ENCODE data around the gene ZNF746. TPM values are rescaled to one million over a fixed set of nuclear protein-coding genes. Genes with fewer than 3 reads are reported as not detected.

ZNF746 gene
- total and polyA plus RNA-seq, 2 donors: 10.5 to 11.8 TPM

DNA sequence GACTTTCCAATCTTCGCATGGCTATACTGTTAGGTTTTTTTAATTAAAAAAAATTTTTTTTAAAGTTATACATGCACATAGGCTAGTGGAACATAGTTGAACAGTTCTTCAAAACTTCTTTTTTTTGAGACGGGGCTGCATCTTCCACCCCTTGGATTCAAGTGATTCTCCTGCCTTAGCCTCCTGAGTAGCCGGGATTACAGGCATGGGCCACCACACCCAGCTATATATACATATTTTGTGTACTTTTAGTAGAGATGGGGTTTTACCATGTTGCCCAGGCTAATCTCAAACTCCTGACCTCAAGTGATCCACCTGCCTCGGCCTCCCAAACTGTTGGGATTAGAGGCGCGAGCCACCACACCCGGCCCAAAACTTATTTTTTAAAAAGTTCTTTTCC, 54.1 kb downstream of the ZNF746 start:
- DNase-seq (ENCODE audit: extremely low spot score): no peak
- Histone ChIP-seq H3K27ac (ENCODE audit: low read depth) (no peak overlapping the region), H3K36me3 (ENCODE audit: insufficient read depth) (no peaks in the 10 kb centered on the region), H3K4me1 (ENCODE audit: insufficient read depth) (no peaks in the 10 kb centered on the region), H3K4me3 (ENCODE audit: low read depth, low read length) (no peak overlapping the region)
- 95% methylated on average over 7 of the region's 7 CpGs for WGBS

DNA sequence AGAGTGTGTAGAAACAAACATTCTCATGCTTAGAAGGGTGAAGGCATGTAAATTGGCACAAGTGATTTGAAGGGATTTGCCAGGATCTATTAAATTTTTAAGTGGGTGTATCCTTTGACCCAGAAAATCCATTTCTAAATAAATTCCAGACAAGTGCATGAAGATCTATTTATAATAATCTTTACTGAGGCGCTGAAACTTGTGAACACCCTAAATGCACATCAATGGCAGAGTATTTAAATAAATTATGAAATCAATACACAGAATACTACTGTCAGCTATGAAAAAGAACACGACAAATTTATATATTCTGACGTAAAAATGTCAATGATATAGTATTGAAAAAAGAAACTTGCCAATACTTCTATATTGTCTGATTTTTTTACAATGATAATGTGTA, 54.7 kb downstream of the ZNF746 start:
- Histone ChIP-seq H3K27ac (ENCODE audit: low read depth) (no peak overlapping the region), H3K4me3 (ENCODE audit: low read depth, low read length) (no peak overlapping the region), H3K4me1 (ENCODE audit: insufficient read depth) (no peaks in the 10 kb centered on the region), H3K36me3 (ENCODE audit: insufficient read depth) (no peaks in the 10 kb centered on the region)
- DNase-seq (ENCODE audit: extremely low spot score): no peak
- WGBS: 74% methylated on average over 3 of the region's 3 CpGs

DNA sequence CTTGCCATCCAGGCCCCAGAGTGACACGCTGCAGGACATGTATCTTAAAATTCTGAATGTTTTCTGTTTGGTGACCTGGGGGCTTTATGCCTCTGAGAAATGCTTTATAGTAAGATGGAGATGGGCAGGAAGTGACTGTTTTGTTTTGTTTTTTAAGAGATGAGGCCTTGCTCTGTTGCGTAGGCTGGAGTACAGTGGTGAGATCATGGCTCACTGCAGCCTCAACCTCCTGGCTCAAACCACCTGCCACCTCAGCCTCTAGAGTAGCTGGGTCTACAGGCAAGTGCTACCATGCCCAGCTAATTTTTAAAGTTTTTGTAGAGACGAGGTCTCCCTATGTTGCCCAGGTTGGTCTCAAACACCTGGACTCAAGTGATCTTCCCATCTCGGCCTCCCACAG, 57.4 kb downstream of the ZNF746 start:
- no peaks in the 10 kb centered on the region for H3K4me1 ChIP-seq (ENCODE audit: insufficient read depth)
- no peaks in the 10 kb centered on the region for H3K36me3 ChIP-seq (ENCODE audit: insufficient read depth)
- WGBS: 87% methylated on average over 4 of the region's 4 CpGs
- DNase-seq (ENCODE audit: extremely low spot score): no peak
- H3K4me3 ChIP-seq (ENCODE audit: low read depth, low read length): no peak overlapping the region
- H3K27ac ChIP-seq (ENCODE audit: low read depth): no peak overlapping the region

DNA sequence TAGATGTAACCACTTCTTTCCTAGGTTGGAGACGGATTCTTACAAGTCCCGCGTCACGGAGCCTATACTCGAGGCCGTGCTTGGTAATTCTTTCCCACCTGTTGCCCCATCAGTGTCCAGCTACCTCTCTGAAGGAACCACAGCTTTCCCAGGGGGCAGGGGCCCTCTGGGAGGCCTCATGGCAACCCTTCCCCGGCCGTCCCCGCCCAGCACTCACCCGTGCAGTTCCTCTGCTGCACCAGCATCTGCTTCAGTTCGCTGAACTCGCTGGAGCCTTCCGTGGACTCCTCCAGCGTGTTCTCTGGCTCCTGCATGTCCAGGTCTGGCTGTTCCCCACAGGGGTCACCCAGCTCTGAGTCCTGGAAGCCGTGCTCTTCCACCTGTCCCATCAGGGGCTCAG, 61.3 kb downstream of the ZNF746 start:
- no peak for DNase-seq (ENCODE audit: extremely low spot score)
- Histone ChIP-seq H3K4me1 (ENCODE audit: insufficient read depth) (no peaks in the 10 kb centered on the region), H3K27ac (ENCODE audit: low read depth) (no peak overlapping the region), H3K4me3 (ENCODE audit: low read depth, low read length) (no peak overlapping the region), H3K36me3 (ENCODE audit: insufficient read depth) (peaks cover 3% of the 10 kb centered on the region)
- 95% methylated on average over 15 of the region's 15 CpGs for WGBS

DNA sequence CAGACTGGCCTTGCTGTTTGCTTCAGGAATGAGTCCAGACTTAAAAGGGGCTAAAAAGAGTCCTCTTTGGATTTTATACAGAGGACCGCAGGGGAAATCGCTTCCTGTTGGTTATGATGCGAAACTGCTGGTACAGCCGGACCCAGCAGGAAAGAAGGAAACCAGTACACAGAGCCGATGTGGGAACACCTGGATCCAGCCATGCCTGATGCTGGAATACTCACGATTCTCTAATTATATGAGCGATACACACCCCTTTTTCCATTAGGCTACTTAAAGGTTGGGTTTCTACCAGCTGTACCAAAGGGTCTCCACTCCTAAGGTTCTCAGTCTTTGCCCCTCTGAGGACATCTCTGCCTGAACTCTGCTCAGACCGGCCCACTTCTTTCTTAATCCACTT, 64.5 kb downstream of the ZNF746 start:
- no peak overlapping the region for H3K4me3 ChIP-seq (ENCODE audit: low read depth, low read length)
- H3K36me3 ChIP-seq (ENCODE audit: insufficient read depth): peaks cover 3% of the 10 kb centered on the region

DNA sequence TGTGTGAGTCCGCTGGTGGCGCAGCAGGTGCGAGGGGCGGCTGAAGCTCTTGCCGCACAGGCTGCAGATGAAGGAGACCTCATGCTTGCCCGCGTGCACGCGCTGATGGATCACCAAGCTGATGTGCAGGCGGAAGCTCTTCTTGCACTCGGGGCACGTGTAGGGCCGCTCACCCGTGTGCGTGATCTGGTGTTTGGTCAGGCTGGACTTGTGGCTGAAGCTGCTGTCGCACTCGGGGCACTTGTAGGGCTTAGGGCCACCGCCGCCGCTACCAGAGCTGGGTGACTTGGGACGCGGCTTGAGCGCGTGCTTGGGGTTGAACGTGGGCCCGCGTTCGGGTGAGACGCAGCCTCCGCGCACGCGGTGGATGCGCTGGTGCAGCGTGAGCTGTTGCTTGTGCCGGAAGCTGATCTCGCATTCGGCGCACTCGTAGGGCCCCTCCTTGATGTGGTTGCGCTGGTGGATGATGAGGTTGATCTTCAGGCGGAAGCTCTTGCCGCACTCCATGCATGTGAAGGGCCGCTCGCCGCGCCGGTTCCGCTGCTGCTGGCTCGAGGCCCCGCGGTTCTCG, 65.4 kb downstream of the ZNF746 start:
- WGBS: 92% methylated on average over 53 of the region's 53 CpGs
- DNase-seq (ENCODE audit: extremely low spot score): no peak
- peaks cover 3% of the 10 kb centered on the region for H3K36me3 ChIP-seq (ENCODE audit: insufficient read depth)
- no peak overlapping the region for H3K27ac ChIP-seq (ENCODE audit: low read depth)
- H3K4me3 ChIP-seq (ENCODE audit: low read depth, low read length): no peak overlapping the region
- no peaks in the 10 kb centered on the region for H3K4me1 ChIP-seq (ENCODE audit: insufficient read depth)

More for the DNA sequence above, 64.5 kb downstream of the ZNF746 start:
- no peak for DNase-seq (ENCODE audit: extremely low spot score)
- H3K4me1 ChIP-seq (ENCODE audit: insufficient read depth): no peaks in the 10 kb centered on the region
- no peak overlapping the region for H3K27ac ChIP-seq (ENCODE audit: low read depth)
- WGBS: 89% methylated on average over 8 of the region's 8 CpGs

DNA sequence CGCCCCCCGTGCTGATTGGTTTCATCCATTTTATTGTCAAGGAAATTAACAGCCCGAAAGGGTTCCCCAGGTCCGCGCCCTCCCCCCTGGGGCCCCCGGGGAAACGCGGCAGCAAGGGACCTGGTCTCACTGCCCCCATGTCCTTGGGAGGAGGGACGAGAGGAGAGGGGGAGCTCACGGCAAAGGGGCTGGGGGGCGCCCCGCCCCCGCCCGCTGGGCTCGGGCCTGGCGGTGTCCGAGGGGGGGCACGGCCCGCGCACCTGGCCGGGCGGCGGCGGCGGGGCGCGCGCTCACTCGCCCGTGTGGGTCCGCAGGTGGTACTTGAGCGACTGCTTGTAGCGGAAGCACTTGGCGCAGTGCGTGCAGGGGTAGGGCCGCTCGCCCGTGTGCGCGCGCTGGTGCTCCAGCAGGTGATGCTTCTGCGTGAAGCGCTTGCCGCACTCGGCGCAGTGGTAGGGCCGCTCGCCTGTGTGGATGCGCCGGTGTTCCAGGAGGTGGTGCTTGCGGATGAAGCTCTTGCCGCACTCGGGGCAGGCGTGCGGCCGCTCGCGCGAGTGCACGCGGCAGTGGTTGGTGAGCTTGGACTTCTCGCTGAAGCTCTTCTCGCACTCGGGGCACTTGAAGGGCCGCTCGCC, 66.0 kb downstream of the ZNF746 start:
- H3K36me3 ChIP-seq (ENCODE audit: insufficient read depth): peaks cover 3% of the 10 kb centered on the region
- no peak overlapping the region for H3K27ac ChIP-seq (ENCODE audit: low read depth)
- DNase-seq (ENCODE audit: extremely low spot score): no peak
- no peaks in the 10 kb centered on the region for H3K4me1 ChIP-seq (ENCODE audit: insufficient read depth)
- WGBS: 90% methylated on average over 66 of the region's 66 CpGs
- no peak overlapping the region for H3K4me3 ChIP-seq (ENCODE audit: low read depth, low read length)

DNA sequence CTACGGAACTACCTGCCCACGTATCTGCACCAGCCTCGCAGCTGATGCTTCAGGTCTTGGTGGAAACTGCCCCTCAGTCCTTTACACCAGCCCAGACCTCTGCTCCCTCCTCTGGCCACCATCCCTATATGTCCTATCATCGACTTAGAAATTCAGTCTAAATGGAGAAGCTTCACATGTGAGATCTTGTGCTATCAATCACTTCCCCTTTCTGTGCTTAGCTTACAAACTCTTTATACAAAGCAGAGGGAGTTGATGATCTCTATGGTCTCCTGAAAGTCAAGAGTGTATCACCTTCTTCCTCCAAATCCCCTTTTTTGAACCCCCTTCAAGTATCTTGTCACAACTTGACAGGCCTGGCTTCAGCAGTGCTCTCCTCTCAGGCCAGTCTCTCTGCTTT, 67.4 kb downstream of the ZNF746 start:
- 86% methylated on average over 4 of the region's 4 CpGs for WGBS
- Histone ChIP-seq H3K4me3 (ENCODE audit: low read depth, low read length) (no peak overlapping the region), H3K4me1 (ENCODE audit: insufficient read depth) (no peaks in the 10 kb centered on the region), H3K36me3 (ENCODE audit: insufficient read depth) (peaks cover 3% of the 10 kb centered on the region), H3K27ac (ENCODE audit: low read depth) (no peak overlapping the region)
- DNase-seq (ENCODE audit: extremely low spot score): no peak

DNA sequence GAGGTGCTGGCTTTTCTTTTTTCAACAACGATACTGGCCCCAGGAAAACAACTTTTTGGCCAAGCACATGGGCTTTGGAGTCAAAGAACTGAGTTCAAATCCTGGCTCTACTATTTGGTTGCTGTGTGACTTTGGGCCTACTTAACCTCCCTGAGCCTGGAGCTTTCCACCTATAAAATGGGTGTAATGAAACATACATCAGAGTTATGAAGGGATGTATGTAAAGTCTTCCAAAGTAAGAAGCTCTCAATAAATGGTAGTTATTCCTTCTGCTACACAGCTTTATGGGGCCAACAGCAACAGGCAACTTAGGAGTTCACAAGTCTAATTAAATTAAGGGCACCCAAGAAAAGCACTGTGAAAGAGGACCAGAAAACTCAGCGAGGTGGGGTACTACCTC, 69.7 kb downstream of the ZNF746 start:
- 93% methylated on average over 2 of the region's 2 CpGs for WGBS
- no peak for DNase-seq (ENCODE audit: extremely low spot score)
- H3K4me1 ChIP-seq (ENCODE audit: insufficient read depth): no peaks in the 10 kb centered on the region
- peaks cover 3% of the 10 kb centered on the region for H3K36me3 ChIP-seq (ENCODE audit: insufficient read depth)
- H3K4me3 ChIP-seq (ENCODE audit: low read depth, low read length): no peak overlapping the region
- H3K27ac ChIP-seq (ENCODE audit: low read depth): no peak overlapping the region

DNA sequence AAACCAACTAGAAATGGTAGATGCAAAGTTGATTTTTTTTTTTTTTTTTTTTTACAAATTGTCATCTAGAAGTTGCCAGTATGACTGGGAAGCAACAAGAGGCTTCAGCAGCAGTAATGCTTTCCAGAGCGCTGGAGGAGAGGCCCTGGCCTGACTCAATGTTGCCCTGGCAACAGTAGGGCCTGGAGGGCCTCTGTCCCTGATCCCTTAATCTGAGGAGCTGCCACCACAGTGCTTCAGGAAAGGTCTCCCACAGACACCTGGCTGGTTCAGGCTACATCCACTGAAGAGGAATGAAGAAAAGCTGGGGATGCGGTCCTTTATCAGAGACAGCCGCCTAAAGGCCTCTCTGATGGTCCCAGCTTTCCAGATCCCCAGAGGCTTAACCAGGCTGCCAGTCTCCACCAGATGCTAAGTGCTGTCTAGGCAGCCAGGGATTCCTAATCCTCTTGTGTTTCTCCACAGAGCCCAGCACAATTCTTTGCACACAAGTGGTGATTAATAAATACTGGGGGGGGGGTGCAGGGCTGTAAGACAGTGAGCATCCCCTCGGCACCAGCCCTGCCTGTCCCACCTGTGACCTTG, 70.4 kb downstream of the ZNF746 start:
- peaks cover 3% of the 10 kb centered on the region for H3K36me3 ChIP-seq (ENCODE audit: insufficient read depth)
- no peaks in the 10 kb centered on the region for H3K4me1 ChIP-seq (ENCODE audit: insufficient read depth)
- no peak overlapping the region for H3K27ac ChIP-seq (ENCODE audit: low read depth)
- 85% methylated on average over 4 of the region's 4 CpGs for WGBS
- no peak for DNase-seq (ENCODE audit: extremely low spot score)
- no peak overlapping the region for H3K4me3 ChIP-seq (ENCODE audit: low read depth, low read length)

DNA sequence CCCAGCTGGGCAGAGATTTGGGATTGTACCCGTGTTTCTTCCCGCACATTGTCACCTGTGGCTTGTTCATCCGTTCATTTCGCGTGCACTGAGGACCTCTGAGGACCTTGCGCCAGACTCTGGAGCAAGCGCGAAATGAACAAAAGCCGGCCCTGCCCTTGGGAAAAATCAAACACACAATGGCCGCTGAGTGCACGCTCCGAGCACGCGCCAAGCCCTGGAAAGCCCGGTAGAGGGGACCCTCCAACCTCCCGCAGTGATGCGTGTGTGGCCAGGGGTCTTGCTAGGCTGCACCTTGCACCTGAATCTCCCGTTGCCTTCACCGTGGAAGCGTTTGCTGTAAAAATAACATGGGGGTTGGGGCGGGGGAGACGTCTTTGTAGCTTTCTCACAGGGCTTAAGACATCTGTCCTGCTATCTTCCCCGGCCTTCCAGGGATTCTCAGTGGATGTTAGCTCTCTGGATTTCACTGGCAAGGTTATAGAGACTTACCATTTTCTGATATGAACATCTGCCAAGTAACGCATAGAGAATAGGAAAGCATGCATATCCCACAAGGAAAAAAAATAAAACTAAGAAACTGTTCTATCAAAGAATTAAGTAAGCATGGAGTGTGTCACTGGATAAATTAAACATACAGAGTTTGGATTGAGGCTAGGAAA, 74.0 kb downstream of the ZNF746 start:
- H3K27ac ChIP-seq (ENCODE audit: low read depth): no peak overlapping the region
- H3K4me3 ChIP-seq (ENCODE audit: low read depth, low read length): no peak overlapping the region
- DNase-seq (ENCODE audit: extremely low spot score): no peak
- H3K4me1 ChIP-seq (ENCODE audit: insufficient read depth): no peaks in the 10 kb centered on the region
- no peaks in the 10 kb centered on the region for H3K36me3 ChIP-seq (ENCODE audit: insufficient read depth)
- WGBS: 30% methylated on average over 24 of the region's 24 CpGs

DNA sequence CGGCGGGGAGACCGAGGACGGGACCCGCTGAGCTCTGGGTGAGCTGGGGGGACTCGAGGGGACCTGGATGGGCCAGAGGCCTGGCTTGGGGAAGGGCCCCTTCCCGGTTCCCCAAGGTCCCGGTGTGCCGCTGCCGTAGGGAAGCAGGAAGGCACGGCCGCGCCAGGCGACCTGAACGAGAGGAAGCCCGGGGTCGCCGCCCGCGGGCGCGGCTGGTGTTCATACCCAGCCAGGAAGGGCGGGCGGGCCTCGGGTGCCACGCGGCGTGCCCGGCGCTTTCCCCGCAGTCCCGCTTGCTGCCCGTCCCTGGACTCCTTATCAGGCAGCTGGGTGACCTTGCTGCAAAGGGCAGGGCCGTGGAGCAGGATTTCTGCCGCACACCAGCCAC, 74.7 kb downstream of the ZNF746 start:
- Histone ChIP-seq H3K36me3 (ENCODE audit: insufficient read depth) (no peaks in the 10 kb centered on the region), H3K4me3 (ENCODE audit: low read depth, low read length) (peak overlapping the region; percentile 28), H3K4me1 (ENCODE audit: insufficient read depth) (no peaks in the 10 kb centered on the region), H3K27ac (ENCODE audit: low read depth) (peak overlapping the region; percentile 28)
- WGBS: 7% methylated on average over 35 of the region's 35 CpGs
- DNase-seq (ENCODE audit: extremely low spot score): no peak
